Heart left ventricle (tissue), 16 donors: ENCODE data around the gene PREX1. TPM values are rescaled to one million over a fixed set of nuclear protein-coding genes. Genes with fewer than 3 reads are reported as not detected.

ENCODE experiments used
- ATAC-seq, 4 donors: fragments of 200-7000 bp; cut with Tn5 transposase; one replicate each; pipeline ENCODE4 v1.9.1; 2020 to 2022; ENCODE audit warnings: moderate library complexity in 4 of 4, mild to moderate bottlenecking in 3 of 4, moderate number of reproducible peaks in 1 of 4
- DNase-seq, 5 donors: peaks; one replicate each; pipeline ENCODE4 v3.0.0-alpha.2; 2020
- H3K27ac ChIP-seq, 12 donors: fragments of 200-600 bp; sonication (generic) in 4 of 12; one replicate each; pipeline versions ENCODE4 v1.5.0 to v1.8.0; 2016 to 2022; ENCODE audit warnings: mild to moderate bottlenecking in 2 of 12
- H3K27me3 ChIP-seq, 9 donors: fragments of 200-600 bp; sonication (generic) in 2 of 9; one replicate each; pipeline versions ENCODE4 v1.5.1 to v1.8.0; 2016 to 2022; ENCODE audit warnings: mild to moderate bottlenecking in 3 of 9
- H3K36me3 ChIP-seq, 9 donors: fragments of 200-600 bp; sonication (generic) in 2 of 9; one replicate each; pipeline versions ENCODE4 v1.5.0 to v1.8.0; 2018 to 2022; ENCODE audit warnings: mild to moderate bottlenecking in 2 of 9
- H3K4me1 ChIP-seq, 12 donors: fragments of 200-600 bp; sonication (generic) in 4 of 12; one replicate each; pipeline versions ENCODE4 v1.5.0 to v1.8.0; 2016 to 2022; ENCODE audit warnings: mild to moderate bottlenecking in 3 of 12
- H3K4me3 ChIP-seq, 12 donors: fragments of 200-600 bp; sonication (generic) in 4 of 12; one replicate each; pipeline versions ENCODE4 v1.5.0 to v1.8.0; 2017 to 2022; ENCODE audit warnings: mild to moderate bottlenecking in 9 of 12, moderate library complexity in 4 of 12
- H3K9me3 ChIP-seq, 12 donors: fragments of 200-600 bp; sonication (generic) in 4 of 12; one replicate each; pipeline versions ENCODE4 v1.5.0 to v1.8.0; 2016 to 2022; ENCODE audit warnings: mild to moderate bottlenecking in 1 of 12
- CTCF ChIP-seq, 12 donors: fragments of 200-600 bp; sonication (generic) in 4 of 12; IDR thresholded peaks; one replicate each; pipeline versions ENCODE4 v1.5.0 to v1.8.0; 2018 to 2022; ENCODE audit warnings: antibody characterized with exemption in 12 of 12, mild to moderate bottlenecking in 5 of 12
- POLR2A ChIP-seq, 2 donors: fragments of 450-650 bp; IDR thresholded peaks; one replicate each; pipeline ENCODE4 v1.6.1; 2017; ENCODE audit warnings: antibody characterized with exemption in 2 of 2, mild to moderate bottlenecking in 2 of 2, moderate library complexity in 2 of 2
- WGBS, 4 donors: extraction: QIAGEN DNeasy Blood & Tissue Kit in 2 of 4; methylation state at CpG; one replicate each; pipeline versions ENCODE4 v1.1.5 to v1.1.7; 2013 to 2018; 5-methylcytosine and 5-hydroxymethylcytosine counted together
- intact Hi-C, 10 donors: fragments of 100-400 bp; cut with DNase I; formaldehyde crosslinking; loops; one replicate each; pipeline versions ENCODE4 v1.11.1 to v1.14.2; 2022
- polyA plus RNA-seq, 2 donors: library from polyadenylated mRNA; stranded (reverse); fragments of 200-250 nt; gene quantifications; one replicate each; pipeline ENCODE4 v1.2.3, GENCODE V29; 2013
- total RNA-seq, 9 donors: library from RNA; depleted of rRNA in 2 of 9; stranded (reverse); fragments of >200 nt in 2 of 9; fragmentation: NEBNext Ultra II Directional in 3 of 9; extraction: Animal tissue kit (Norgen Biotek cat#: 25700) in 3 of 9; gene quantifications; one replicate each; pipeline versions ENCODE4 v1.1.0 to v1.2.4, GENCODE V29; 2016 to 2023
- donor health status: ischemic (EF 13 %, LVEDD 7.1; RV severe dilation, severe dysfunction).
- donor health status: healthy with polysubstance abuse.
- donor health status: DM: no; HTN: yes; CAD: no.
- donor health status: DM: no; HTN: no; CAD: no.
- donor health status: ischemic (EF 25% LVEDD 6.9; RV normal size, moderate dysfunction).
- donor health status: ischemic (EF 25% LVEDD 5.7; RV mildly dilated, moderate dysfunction).
- donor health status: healthy.
- donor health status: DM: yes; HTN: yes; CAD: no.
- donor health status: ischemic (EF 35%, LVEDD 5.7; RV mildly dilated, moderate dysfunction).
- donor health status: nonischemic (EF 11% LVEDD 7.7; RV severe dilation, severe dysfunction).
- donor health status: DM: yes; HTN: yes; CAD: no.
- donor health status: PGD.
- donor health status: ischemic (EF 29% LVEDD 5.4; RV normal size, mild dysfunction).
- donor health status: nonischemic (EF 23%, LVEDD 6.1; RV moderate dilation, normal function).

Gene PREX1
- total and polyA plus RNA-seq, 11 donors, result 7.2 to 41.5 (median 11.9) TPM

GRCh38 chr20:48822879-48823385 is 4.9 kb downstream of the PREX1 start:
- peaks cover 0 to 23% (median 0%) of the 10 kb centered on the region in 9 donors for H3K36me3 ChIP-seq
- peaks cover 0 to 76% (median 12%) of the 10 kb centered on the region in 12 donors for H3K4me1 ChIP-seq
- no peak for TF ChIP-seq POLR2A (IDR thresholded peaks at IDR 0.05)
- TF ChIP-seq CTCF (IDR thresholded peaks at IDR 0.05), result no peak
- H3K9me3 ChIP-seq, result no peaks in the 10 kb centered on the region
- peak overlapping the region in 2 of 12 donors; percentile 18 to 91 for H3K27ac ChIP-seq
- WGBS, 4 donors, result 68 to 82% (median 75%) methylated on average over 8 of the region's 8 CpGs
- no peak for ATAC-seq
- no peaks in the 10 kb centered on the region for H3K27me3 ChIP-seq
- DNase-seq, result no peak
- intact Hi-C loops, result loop anchor here in 6 of 10 donors (5.0 to 10.0 kb wide), 4 partner anchors 82 to 168 kb away; no protein-coding TSS in a partner anchor
- peak overlapping the region in 2 of 12 donors; percentile 10 to 95 for H3K4me3 ChIP-seq

- peaks cover 0 to 84% (median 12%) of the 10 kb centered on the region in 12 donors for H3K4me1 ChIP-seq
- no peak for ATAC-seq
- peaks cover 0 to 23% (median 0%) of the 10 kb centered on the region in 9 donors for H3K36me3 ChIP-seq
- no peaks in the 10 kb centered on the region for H3K9me3 ChIP-seq
- H3K27ac ChIP-seq, result peak overlapping the region in 1 of 12 donors; percentile 91
- TF ChIP-seq POLR2A (IDR thresholded peaks at IDR 0.05) (no peak), CTCF (IDR thresholded peaks at IDR 0.05) (no peak)
- H3K27me3 ChIP-seq, result no peaks in the 10 kb centered on the region
- intact Hi-C loops, result loop anchor here in 6 of 10 donors (5.0 to 10.0 kb wide), 4 partner anchors 83 to 167 kb away; no protein-coding TSS in a partner anchor
- 87 to 95% (median 92%) methylated on average over 2 of the region's 2 CpGs for WGBS, 4 donors
- H3K4me3 ChIP-seq, result no peak overlapping the region
- DNase-seq, result no peak
Observed at GRCh38 chr20:48822178-48822577, 5.6 kb downstream of the PREX1 start.

- peaks cover 0 to 23% (median 0%) of the 10 kb centered on the region in 9 donors for H3K36me3 ChIP-seq
- DNase-seq (no peak), ATAC-seq (no peak)
- intact Hi-C loops, result loop anchor here in 6 of 10 donors (5.0 to 10.0 kb wide), 4 partner anchors 83 to 167 kb away; no protein-coding TSS in a partner anchor
- 85 to 89% (median 88%) methylated on average over 8 of the region's 8 CpGs for WGBS, 4 donors
- H3K27me3 ChIP-seq, result no peaks in the 10 kb centered on the region
- H3K9me3 ChIP-seq, result no peaks in the 10 kb centered on the region
- TF ChIP-seq CTCF (IDR thresholded peaks at IDR 0.05) (no peak), POLR2A (IDR thresholded peaks at IDR 0.05) (no peak)
- peak overlapping the region in 1 of 12 donors; percentile 30 for H3K4me3 ChIP-seq
- peaks cover 0 to 92% (median 12%) of the 10 kb centered on the region in 12 donors for H3K4me1 ChIP-seq
- peak overlapping the region in 1 of 12 donors; percentile 91 for H3K27ac ChIP-seq
Observed at GRCh38 chr20:48821261-48821920, 6.4 kb downstream of the PREX1 start.

DNA sequence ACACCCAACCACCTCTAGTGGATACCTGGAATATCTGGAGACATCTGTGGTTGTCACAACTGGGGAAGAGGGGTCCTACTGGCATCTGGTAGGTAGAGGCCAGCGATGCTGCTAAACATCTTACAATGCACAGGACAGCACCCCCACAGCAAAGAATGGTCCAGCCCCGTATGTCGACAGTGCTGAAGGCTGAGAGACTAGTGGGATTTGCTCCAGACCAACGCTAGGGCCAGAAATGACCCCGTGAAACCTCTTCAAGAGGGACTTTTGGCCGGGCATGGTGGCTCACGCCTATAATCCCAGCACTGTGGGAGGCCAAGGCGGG is 7.2 kb downstream of the PREX1 start:
- Histone ChIP-seq H3K36me3 (peaks cover 0 to 27% (median 0%) of the 10 kb centered on the region in 9 donors), H3K4me1 (peaks cover 0 to 100% (median 12%) of the 10 kb centered on the region in 12 donors), H3K27ac (peak overlapping the region in 1 of 12 donors; percentile 91), H3K4me3 (peak overlapping the region in 1 of 12 donors; percentile 30), H3K9me3 (no peaks in the 10 kb centered on the region), H3K27me3 (no peaks in the 10 kb centered on the region)
- intact Hi-C loops, result loop anchor here in 6 of 10 donors (5.0 to 10.0 kb wide), 4 partner anchors 84 to 166 kb away; no protein-coding TSS in a partner anchor
- ATAC-seq (no peak), DNase-seq (no peak)
- WGBS, 4 donors, result 82 to 88% (median 84%) methylated on average over 6 to 8 of the region's 8 CpGs
- TF ChIP-seq CTCF (IDR thresholded peaks at IDR 0.05) (no peak), POLR2A (IDR thresholded peaks at IDR 0.05) (no peak)
